Smooth muscle cell of the brain vasculature (primary cell): Measurements from ENCODE around the gene GNPTAB.

ENCODE experiments used
- DNase-seq: peaks from one replicate; pipeline ENCODE4 v3.0.0-alpha.2; 2012; ENCODE audit warnings: low read depth, low spot score

GNPTAB gene

GRCh38 chr12:101804409-101804808 lies 26.4 kb downstream of the GNPTAB start:
- DNase-seq: no peak

- no peak for DNase-seq
These were observed 26.8 kb downstream of the GNPTAB start for GRCh38 chr12:101803978-101804377.

DNA sequence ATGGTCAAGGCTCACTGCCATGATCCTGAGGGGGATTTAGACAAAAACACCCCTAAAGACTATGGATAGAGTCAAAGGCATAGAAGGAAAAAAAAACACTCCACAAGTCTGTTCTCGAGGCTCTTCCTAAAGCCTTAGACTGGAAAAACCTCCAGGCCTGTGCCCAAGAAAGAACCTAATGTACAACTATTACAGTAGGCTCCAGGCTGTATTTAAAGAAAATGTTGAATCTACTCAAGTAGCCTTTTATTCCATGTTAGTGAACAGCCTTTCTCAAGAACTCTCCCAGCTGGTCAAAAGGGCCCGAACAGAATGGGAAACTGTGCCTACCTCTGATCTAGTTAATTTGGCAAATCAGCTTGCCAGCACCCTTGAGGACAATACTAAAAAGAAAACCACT lies 28.3 kb downstream of the GNPTAB start:
- DNase-seq: no peak

- DNase-seq: no peak
These were observed 31.0 kb downstream of the GNPTAB start for GRCh38 chr12:101799774-101800173.

- no peak for DNase-seq
These were observed 35.0 kb downstream of the GNPTAB start for GRCh38 chr12:101795786-101796185.

DNA sequence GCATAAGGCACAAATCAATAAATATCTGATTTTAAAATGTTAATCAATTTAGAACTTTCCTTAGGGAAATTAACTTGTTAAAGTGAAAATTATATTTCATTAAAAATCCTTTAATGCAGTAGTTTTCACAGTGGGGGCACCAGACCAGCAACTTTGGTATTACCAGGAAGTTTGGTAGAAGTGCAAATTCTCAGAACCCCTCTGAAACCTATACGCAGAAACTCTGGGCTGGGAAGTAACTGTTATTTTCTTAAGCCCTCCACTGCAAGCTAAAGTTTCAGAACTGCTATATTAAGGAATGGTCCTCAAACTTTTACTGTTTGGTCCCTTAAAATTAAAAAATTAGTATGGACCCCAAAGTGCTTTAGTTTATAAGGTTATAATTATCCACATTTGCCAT lies 35.7 kb downstream of the GNPTAB start:
- DNase-seq: no peak

DNA sequence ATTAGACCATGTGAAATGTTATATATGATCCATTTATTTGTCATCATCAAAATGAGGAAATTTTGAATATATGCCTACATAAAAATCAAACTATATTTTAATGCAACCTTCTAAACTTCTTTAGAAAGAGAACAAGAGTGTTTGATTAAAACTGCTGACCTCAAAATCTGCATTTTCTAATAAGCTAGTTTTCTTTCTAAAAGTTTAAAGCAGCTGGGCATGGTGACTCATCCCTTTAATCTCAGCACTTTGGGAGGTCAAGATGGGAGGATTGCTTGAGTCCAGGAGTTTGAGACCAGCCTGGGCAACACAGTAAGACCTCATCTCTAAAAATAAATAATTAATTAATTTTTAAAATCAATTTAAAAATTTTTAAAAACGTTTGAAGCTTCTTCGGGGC lies 36.2 kb downstream of the GNPTAB start:
- no peak for DNase-seq

DNA sequence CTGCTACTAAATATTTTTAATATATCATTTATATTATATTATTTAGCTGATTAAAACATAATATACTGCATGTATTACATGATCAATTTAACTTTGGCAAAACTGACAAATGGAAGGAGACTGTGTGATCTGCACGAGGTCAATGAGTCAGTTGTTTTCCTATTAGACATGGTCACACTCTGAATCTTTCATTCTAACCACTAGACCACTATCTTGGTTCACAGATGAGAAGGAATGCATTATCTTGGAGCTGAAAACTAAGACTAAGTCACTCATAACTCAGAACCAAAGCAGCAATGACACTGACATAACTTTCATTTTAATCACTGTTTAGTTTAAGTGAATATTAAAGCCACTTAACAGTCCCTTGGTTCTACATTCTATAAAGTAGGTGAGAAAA lies 37.4 kb downstream of the GNPTAB start:
- no peak for DNase-seq

DNA sequence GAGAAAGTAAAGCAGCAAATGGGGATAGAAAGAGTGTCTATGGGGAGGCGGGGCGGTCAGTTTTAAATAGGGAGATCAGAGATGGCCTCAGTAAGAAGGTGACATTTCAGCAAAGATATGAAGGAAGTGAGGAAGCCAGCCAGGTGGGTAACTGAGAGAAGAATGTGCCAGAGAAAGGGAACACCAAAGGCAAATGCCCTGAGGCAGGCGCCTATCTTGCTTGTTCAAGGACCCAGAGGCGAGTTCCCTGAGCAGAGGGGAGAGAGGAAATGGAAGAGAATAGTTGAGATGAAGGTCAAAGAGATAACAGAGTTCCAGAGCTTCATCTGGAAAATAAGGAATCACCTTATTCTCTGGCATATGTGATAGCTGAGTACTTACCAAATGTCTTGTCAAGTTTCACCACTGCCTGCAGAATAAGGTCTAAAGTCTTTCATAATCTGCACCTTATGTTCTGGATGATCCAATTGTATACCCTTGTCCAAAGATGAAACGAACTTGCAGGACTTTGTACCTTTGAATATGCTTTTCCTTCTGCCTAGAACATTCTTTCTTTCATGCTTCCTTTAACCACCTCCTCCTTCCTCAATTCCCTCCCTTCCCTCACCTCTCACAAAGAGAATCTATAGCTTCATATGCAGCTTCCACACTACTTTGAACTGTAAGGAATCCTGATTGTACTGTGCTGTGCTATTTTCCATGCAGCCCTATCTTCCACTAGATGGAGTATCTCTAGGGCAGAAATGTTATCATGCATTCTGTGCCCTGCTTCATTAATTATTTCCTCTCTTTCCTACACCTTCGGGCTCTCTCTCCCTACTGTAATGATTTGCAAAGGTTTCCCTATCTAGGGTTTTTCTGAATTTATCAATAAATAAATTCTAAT lies 38.5 kb downstream of the GNPTAB start:
- no peak for DNase-seq

GRCh38 chr12:101789171-101789570 lies 41.6 kb downstream of the GNPTAB start:
- no peak for DNase-seq

GRCh38 chr12:101785671-101786070 lies 45.1 kb downstream of the GNPTAB start:
- DNase-seq: no peak

DNA sequence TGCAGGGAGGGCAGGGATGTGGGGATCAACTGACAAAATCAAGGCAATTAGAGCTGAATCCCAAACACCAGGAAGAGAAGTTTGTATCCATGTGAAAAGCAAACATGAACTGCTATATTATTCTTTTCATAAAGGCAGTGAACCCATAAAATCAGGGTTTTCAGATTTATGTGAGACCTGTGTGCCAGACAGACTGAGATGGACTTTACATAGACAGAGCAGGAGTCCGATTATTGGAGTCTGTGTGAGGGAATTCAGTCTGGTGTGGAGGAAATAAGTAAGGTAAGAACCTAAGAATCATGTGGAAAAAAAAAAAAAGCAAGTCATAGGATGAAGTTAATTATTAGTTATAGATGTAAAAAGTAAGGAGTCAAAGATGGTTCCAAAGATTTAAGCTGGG lies 46.4 kb downstream of the GNPTAB start:
- DNase-seq: no peak

GRCh38 chr12:101783838-101784237 lies 46.9 kb downstream of the GNPTAB start:
- no peak for DNase-seq

DNA sequence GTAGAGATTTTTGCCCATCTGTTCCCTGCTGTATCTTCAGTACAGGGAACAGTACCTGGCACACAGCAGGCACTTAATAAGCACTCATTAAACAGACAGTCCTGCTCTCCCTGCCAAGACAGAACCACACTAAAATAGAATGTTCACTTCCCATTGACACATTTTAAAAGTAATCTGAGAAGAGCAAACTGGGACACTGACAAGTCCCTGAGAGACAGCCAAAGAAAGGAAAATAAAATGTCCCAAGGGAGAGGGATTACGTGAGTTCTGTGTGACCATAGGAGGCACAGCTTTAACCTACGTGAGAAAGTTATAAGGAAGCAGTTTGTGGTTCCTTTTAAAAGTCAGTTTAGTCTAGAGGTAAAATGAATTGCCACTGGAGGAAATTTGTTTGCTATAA lies 47.6 kb downstream of the GNPTAB start:
- no peak for DNase-seq

GRCh38 chr12:101782273-101782731 lies 48.5 kb downstream of the GNPTAB start:
- DNase-seq: no peak

GRCh38 chr12:101781834-101782233 lies 48.9 kb downstream of the GNPTAB start:
- DNase-seq: no peak

DNA sequence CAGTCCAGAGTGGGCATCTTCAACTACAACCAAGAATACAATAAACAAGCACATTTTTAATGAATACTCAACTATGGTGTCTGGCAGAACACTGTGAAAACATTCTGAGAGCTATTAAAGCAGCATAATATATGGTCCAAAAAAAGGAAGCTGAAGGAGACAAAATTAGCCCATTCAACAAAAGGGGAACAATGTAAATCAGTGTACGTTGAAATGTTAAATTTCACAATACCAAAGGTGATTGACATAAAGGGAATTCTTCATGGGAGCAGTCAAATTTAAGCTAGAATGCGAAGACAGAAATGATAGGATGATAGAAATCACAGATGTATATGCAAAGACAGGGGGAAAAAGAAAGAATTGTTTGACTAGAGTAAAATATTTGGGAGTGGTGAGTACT lies 50.2 kb downstream of the GNPTAB start:
- DNase-seq: no peak

- DNase-seq: no peak
These were observed 51.1 kb downstream of the GNPTAB start for GRCh38 chr12:101779626-101780025.

- DNase-seq: no peak
These were observed 51.6 kb downstream of the GNPTAB start for GRCh38 chr12:101779200-101779599.

DNA sequence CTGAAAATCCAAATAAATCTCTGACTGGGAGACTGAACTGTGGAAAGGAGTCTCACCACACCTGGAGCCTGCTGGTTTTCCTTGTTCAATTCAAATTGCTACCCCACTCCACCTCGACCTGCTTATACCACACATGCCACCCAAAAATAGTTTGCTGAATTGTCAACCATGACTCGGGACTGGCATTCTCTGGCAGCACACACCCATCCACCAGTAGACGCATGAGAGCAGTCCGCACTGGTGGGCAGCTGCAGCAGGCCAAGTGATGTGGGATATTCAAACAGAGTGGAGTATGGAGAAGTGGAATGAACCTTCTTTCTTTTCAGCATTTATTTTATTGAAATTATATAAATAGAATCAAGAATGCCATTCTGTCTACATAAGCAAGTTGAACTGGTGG lies 52.8 kb downstream of the GNPTAB start:
- no peak for DNase-seq

DNA sequence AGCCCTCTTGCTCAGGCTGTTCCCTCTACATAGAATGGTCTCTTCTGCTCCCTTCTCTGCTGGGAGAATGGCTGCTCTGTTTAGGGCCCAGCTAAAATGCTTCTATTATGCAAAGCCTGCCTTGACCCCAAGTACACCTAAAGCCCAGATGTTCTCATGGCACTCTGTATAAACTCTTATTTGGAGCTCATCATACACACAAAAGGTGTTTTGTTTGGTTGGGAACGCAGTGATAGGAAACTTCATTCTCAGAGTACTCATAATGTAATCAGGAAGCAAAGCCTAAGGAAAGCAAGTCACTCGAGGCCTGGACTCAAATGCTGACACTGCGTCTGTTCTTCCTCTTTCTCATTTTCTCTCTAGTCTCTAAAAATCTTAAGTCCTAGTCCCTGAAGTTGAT lies 53.3 kb downstream of the GNPTAB start:
- no peak for DNase-seq

DNA sequence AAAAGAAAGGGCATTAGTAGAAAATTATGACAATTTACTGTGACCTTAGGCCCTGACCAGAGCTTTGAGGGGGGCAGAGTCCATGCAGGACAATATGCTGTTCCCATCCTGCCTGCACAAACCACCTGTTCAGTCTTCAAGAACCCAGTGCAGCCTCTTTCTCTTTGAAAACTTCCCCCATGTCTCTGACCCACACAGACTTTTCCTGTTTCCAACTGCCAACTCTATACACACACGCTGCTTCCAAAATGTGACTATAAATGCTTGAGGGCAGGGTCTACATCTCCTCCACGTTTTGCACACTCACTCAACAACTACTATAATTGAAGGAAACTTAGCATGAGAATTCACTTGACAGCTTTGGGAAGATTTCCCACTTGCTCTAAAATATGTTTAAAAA lies 54.9 kb downstream of the GNPTAB start:
- no peak for DNase-seq

DNA sequence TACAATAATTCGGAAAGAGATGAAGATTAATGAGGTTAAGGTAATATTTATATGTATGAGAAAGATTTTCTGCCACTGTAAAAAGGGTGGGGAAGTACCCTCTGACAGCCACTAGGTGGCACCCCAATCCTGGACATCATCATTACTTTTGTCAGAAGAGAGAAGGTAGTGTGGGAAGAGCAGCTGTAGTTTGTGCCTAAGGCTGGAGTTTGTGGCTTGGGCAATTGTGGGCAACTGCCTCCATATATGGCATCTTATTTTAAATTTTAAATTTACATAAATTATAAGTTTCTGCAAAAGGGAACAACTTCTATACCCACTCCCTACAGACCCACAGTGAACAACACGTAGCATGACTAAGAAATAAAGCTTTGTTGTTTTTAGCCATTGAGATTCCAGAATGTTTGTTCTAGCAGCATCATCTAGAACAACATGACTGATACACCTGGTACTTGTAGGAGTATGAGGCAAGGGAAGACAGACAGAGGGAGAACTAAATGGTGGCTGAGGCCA lies 57.1 kb downstream of the GNPTAB start:
- peak; percentile 46 for DNase-seq
